Sigmoid colon (tissue), 4 donors: ENCODE measurements around the gene PPP1R12B.
"Not testable (repeated sequence)": the region's sequence is repeated elsewhere in the genome, so short reads cannot be mapped to it uniquely, and the experiment has no call there.

Experiments
- POLR2A ChIP-seq, 2 donors: fragments of 450-650 bp; IDR thresholded peaks; one replicate each; pipeline ENCODE4 v1.6.1; 2016; ENCODE audit warnings: antibody characterized with exemption in 2 of 2, mild to moderate bottlenecking in 2 of 2, moderate library complexity in 2 of 2
- POLR2AphosphoS5 ChIP-seq, 4 donors: sonication (generic); formaldehyde crosslinking; IDR thresholded peaks; one replicate each; pipeline ENCODE4 v1.6.1; 2017; ENCODE audit warnings: antibody characterized with exemption in 4 of 4
- TF ChIP-seq, protein P1 (sequence below), 4 experiments: fragments of 450-650 bp in 3 of 4; fragments of 200-600 bp in 1 of 4; IDR thresholded peaks; one replicate each; pipeline ENCODE4 v1.5.1; 2016 to 2019; ENCODE audit warnings: antibody characterized with exemption in 4 of 4, mild to moderate bottlenecking in 3 of 4, moderate library complexity in 2 of 4

DNA sequence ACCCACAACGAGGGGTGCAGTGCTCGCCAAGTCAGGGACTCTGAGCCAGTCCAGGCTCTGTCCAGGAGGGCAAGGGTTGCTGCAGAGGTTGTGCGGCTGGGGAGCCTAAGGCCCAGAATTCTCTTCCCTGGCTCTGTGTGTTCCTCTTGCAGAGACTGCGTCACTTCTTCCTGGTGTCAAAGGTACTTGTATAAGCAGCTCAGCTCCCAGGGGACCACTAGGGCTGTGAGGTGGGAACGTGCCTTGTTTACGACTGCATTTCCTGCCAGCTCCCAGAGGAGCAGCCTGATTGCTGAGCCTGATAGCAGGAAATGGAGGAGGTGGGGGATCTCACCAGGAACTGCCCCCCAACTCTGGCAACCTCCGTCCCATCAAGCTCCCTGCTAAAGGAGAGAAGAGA, 278.5 kb downstream of the PPP1R12B start:
- TF ChIP-seq, protein P1, sequence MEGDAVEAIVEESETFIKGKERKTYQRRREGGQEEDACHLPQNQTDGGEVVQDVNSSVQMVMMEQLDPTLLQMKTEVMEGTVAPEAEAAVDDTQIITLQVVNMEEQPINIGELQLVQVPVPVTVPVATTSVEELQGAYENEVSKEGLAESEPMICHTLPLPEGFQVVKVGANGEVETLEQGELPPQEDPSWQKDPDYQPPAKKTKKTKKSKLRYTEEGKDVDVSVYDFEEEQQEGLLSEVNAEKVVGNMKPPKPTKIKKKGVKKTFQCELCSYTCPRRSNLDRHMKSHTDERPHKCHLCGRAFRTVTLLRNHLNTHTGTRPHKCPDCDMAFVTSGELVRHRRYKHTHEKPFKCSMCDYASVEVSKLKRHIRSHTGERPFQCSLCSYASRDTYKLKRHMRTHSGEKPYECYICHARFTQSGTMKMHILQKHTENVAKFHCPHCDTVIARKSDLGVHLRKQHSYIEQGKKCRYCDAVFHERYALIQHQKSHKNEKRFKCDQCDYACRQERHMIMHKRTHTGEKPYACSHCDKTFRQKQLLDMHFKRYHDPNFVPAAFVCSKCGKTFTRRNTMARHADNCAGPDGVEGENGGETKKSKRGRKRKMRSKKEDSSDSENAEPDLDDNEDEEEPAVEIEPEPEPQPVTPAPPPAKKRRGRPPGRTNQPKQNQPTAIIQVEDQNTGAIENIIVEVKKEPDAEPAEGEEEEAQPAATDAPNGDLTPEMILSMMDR (IDR thresholded peaks at IDR 0.05): not testable (repeated sequence)
- TF ChIP-seq POLR2AphosphoS5, POLR2A (IDR thresholded peaks at IDR 0.05): not testable (repeated sequence)
